Astrocyte of the hippocampus (primary cell): Measurements from ENCODE around the gene UNC45A.
"Not testable (repeated sequence)": the region's sequence is repeated elsewhere in the genome, so short reads cannot be mapped to it uniquely, and the experiment has no call there.

Experiments
- DNase-seq: peaks from one replicate; pipeline ENCODE4 v3.0.0; 2011; ENCODE audit warnings: low read depth, low spot score

Gene UNC45A

DNA sequence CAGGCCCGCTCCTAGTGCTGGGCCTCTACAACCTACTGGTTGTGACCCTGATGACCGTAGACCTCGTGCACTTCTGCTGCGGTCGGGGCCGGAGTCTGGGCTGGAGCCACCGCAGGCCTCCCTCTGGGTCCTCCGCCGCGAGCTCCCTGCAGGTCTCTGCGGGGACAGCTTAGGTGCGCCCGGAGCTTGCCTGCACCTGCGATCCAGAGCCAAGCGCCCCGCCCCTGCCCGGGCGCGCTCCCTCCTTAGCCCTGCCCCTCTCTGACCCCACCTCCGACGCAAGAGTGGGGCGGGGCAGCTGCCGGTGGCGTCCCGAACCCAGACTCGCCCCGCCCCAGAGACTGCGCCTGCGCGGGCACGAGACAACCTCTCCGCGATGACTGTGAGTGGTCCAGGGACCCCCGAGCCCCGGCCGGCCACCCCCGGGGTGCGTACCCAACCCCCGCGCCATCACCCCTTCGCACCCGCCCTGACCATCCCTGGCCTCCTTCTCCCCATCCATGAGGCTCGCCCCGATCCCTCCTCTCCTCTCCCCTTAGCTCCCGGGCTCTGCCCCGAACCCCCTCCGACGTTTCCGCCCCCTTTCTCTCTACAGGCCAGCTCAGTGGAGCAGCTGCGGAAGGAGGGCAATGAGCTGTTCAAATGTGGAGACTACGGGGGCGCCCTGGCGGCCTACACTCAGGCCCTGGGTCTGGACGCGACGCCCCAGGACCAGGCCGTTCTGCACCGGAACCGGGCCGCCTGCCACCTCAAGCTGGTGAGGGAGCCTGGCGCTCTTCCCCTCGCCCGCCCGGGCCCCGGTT lies at the start of gene UNC45A:
Gene UNC45A, plus strand, starts transcription at position 337 of the 803 bp plus-strand sequence. Its CDS starts 40 bp downstream, at position 377.
- peak; percentile 94 for DNase-seq

DNA sequence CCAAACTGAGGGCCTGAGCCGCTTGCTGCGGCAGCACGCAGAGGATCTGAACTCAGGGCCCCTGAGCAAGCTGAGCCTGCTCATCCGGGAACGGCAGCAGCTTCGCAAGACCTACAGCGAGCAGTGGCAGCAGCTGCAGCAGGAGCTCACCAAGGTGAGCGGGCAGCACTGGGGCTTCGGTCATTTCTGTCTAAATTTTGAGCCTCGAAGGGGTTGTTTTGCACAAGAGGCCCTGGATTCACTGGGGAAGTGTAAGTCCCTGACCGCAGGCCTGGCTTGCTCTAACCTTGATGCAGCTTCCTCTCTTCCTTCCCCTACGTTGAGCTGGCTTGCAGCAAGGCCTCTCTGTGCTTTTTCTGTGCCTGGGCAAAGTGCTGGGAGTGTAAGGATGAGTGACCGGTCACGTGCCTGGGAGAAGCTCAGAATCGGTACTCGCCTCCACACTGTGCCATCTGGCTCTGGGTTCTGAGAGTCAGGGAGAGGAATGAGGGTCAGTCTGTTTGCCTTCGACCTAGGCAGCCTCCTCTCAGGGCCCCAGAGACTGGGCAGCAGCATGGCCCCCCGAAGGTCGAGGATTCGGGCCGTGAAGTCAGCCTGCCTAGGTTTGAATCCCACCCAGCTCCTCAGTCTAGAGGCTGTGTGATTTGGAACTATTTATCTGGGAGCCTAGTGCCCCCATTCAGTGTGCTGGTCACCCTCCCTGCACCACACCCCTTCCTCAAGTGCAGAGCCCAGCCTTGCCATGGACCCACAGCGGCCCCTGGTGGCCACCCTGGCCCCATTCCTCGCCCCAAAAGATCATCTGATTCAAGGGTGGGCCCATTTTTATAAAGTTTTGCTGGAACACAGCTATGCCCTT lies 49.4 kb upstream of the UNC45A start:
- peak; percentile 82 for DNase-seq

DNA sequence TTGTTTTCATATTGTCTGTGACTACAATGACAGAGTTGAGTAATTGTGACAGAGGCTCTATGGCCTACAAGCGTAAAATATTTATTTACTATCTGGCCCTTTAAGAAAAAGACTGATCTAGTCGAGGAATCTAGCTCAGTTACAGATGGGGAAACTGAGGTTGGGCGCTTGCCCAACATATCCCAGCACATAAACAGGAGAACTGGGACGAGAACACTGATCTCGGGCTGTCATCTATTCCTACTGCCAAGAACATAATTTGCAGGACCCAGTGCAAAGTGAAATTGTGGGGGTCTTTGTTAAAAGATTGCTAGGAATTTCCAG lies 48.8 kb upstream of the UNC45A start:
- DNase-seq, result no peak

DNA sequence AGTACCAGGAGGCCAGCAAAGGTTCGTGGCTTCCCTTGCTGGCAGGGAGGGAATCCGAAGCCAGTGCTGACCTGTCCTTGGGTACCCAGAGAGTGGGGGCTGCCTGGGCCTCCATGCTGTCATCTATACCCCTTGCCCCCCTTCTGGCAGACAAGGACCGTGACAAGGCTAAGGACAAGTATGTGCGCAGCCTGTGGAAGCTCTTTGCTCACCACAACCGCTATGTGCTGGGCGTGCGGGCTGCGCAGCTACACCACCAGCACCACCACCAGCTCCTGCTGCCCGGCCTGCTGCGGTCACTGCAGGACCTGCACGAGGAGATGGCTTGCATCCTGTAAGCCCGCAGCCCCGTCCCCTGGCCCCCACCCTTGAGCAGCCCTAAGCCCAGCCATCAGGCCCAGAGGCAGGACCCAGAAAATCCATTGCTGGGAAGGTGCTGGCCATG lies 48.0 kb upstream of the UNC45A start:
- no peak for DNase-seq

DNA sequence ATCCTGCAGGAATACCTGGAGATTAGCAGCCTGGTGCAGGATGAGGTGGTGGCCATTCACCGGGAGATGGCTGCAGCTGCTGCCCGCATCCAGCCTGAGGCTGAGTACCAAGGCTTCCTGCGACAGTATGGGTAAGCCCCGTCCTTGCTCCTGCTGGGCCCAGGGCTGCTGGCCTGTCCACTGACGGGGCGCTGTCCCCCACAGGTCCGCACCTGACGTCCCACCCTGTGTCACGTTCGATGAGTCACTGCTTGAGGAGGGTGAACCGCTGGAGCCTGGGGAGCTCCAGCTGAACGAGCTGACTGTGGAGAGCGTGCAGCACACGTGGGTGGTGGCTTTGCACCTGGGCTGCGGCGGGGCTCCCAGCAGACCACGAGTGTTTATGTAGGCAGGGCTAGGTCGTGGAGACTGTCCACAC lies 45.8 kb upstream of the UNC45A start:
- no peak for DNase-seq

DNA sequence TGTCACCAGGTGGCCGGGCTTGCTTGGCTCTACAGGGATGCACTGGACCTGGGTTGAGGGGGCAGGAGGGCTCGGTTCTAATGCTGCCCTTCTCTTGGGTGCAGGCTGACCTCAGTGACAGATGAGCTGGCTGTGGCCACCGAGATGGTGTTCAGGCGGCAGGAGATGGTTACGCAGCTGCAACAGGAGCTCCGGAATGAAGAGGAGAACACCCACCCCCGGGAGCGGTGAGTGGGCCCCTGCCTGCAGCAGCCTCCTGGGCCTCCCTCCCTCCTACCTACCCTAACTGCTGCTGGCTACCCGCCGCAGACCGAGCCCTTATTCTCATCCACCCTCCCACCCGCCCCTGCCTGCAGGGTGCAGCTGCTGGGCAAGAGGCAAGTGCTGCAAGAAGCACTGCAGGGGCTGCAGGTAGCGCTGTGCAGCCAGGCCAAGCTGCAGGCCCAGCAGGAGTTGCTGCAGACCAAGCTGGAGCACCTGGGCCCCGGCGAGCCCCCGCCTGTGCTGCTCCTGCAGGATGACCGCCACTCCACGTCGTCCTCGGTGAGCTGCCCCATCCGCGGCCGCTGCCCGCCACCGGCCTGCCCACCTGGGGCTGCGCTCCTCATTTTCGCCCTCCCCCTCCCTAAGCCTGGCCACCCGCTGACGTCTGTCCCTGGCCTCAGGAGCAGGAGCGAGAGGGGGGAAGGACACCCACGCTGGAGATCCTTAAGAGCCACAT lies 45.2 kb upstream of the UNC45A start:
- no peak for DNase-seq

- no peak for DNase-seq
Measured at GRCh38 chr15:90890839-90891238, 44.2 kb upstream of the UNC45A start.

DNA sequence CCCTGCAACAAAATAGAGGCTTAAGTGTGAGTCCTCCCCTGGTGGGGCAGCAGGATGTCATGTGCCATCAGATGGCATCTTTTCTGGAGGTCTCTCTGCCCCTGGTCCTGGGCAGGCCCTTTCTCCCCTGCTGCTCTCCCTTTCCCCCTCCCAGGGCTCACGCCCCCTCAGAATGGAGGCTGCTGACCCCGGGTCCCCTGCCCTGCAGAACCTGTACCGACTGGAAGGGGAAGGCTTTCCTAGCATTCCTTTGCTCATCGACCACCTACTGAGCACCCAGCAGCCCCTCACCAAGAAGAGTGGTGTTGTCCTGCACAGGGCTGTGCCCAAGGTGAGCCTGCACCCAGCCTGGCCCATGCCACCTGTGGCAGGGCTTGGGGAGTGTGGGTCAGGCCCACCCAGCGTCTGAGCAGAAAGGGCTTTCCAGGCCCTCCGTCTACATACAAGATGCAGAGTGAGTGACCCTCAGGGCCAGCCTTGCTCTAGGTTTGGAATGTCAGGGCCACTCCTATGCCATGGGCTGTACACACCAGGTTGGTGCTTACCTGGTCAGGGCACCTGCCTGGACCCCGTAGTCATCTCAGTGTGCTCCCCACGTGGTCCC lies 43.6 kb upstream of the UNC45A start:
- DNase-seq, result no peak

- DNase-seq, result no peak
Measured at GRCh38 chr15:90892023-90892422, 43.1 kb upstream of the UNC45A start.

GRCh38 chr15:90892498-90893174 lies 42.4 kb upstream of the UNC45A start:
- no peak for DNase-seq

- no peak for DNase-seq
Measured at GRCh38 chr15:90893175-90894090, 41.7 kb upstream of the UNC45A start.

GRCh38 chr15:90895571-90896117 lies 39.4 kb upstream of the UNC45A start:
- no peak for DNase-seq

DNA sequence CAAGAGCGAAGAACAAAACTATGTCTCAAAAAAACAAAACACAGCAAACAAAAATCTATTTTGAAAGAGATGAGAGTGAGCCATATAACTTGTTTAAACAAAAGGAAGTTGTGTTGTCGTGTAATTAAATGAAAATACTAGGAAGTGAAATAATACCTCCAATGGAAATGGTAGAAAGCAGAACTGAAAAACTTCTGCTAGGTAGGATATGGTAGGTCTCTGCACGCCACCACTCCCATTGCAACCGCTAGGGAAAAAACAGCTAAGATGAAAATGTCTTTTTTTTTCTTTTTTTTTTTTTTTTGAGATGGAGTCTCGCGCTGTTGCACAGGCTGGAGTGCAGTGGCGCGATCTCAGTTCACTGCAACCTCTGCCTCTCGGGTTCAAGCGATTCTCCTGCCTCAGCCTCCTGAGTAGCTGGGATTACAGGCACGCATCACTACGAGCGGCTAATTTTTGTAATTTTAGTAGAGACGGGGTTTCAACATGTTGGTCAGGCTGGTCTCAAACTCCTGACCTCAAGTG lies 37.9 kb upstream of the UNC45A start:
- DNase-seq, result not testable (repeated sequence)

GRCh38 chr15:90901175-90902039 lies 33.7 kb upstream of the UNC45A start:
- no peak for DNase-seq

GRCh38 chr15:90902040-90902839 lies 32.8 kb upstream of the UNC45A start:
- DNase-seq, result peak; percentile 92

DNA sequence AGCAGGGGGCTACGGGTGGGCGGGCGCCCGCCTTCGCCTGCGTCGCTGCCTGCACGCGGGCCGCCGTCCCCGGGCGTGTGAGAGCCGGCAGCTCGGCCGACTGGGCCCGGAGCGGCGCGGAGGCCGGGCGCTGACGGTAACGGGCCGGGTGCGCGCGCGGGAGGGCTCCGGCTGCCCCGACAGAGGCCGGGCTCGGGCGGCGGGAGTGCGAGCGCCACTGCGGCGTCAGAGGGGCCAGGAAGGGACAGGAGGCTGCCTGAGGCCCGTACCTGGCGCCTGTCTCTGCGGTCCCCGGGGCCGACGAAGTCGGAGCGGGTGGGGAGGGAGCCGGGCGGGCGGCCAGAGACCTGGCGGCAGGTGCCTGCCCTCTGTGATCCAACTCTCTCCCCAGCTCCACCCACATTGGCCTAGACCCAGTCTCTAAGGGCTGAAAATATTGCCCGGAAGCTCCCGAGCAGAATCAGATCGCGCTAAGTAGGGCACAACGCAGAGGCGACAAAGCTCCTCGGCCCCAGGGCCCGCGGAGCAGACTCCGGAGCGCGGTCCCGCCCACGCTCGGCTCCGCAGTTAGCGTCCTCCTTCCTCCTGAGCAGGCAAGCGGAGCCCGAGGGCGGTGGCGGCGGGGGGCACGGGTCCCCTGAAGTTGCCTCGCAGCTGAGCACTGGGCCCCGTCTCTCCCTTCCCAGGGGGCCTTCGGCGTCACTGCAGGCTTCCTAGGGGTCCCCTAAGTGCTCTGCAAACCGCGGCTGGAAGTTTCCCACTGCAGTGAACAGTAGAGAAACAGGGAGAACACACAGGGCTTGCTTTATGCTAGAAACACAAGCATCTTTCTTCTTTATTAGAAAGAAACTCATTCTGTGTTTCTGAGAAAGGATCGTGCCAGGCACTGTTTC lies 32.0 kb upstream of the UNC45A start, which contains the start of gene MAN2A2:
Gene MAN2A2, plus strand, starts transcription at position 463 of the 893 bp plus-strand sequence. CDS start 906 bp downstream, outside the sequence.
- peak; percentile 63 for DNase-seq
